ENCODE results near the gene SUSD1.

GRCh38 chr9:112032009-112032408 is 143.1 kb downstream of the SUSD1 start:
- TF ChIP-seq EZH2phosphoT487 (IDR thresholded peaks at IDR 0.05; ENCODE audit: insufficient read depth, low read depth) (no peak), EZH2 (IDR thresholded peaks at IDR 0.05; ENCODE audit: insufficient read depth, poor library complexity, severe bottlenecking) (no peak)
